ENCODE results near the gene BRME1.

The BRME1 gene

GRCh38 chr19:13839938-13840304 lies 66.0 kb downstream of the BRME1 start:
- no peak overlapping the region for H2AFZ ChIP-seq (ENCODE audit: low read depth, low read length)
- H3K9ac ChIP-seq (ENCODE audit: low read depth, low read length): no peak overlapping the region
- no peaks in the 10 kb centered on the region for H3K9me3 ChIP-seq (ENCODE audit: insufficient read depth, low read length, severe bottlenecking)
- H4K20me1 ChIP-seq (ENCODE audit: insufficient read depth, low read length): no peaks in the 10 kb centered on the region
- no peaks in the 10 kb centered on the region for H3K36me3 ChIP-seq (ENCODE audit: insufficient read depth, low read length)
- TF ChIP-seq EZH2 (IDR thresholded peaks at IDR 0.05; ENCODE audit: borderline replicate concordance, low read depth, low read length, severe bottlenecking): no peak
- TF ChIP-seq, protein P1, sequence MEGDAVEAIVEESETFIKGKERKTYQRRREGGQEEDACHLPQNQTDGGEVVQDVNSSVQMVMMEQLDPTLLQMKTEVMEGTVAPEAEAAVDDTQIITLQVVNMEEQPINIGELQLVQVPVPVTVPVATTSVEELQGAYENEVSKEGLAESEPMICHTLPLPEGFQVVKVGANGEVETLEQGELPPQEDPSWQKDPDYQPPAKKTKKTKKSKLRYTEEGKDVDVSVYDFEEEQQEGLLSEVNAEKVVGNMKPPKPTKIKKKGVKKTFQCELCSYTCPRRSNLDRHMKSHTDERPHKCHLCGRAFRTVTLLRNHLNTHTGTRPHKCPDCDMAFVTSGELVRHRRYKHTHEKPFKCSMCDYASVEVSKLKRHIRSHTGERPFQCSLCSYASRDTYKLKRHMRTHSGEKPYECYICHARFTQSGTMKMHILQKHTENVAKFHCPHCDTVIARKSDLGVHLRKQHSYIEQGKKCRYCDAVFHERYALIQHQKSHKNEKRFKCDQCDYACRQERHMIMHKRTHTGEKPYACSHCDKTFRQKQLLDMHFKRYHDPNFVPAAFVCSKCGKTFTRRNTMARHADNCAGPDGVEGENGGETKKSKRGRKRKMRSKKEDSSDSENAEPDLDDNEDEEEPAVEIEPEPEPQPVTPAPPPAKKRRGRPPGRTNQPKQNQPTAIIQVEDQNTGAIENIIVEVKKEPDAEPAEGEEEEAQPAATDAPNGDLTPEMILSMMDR (IDR thresholded peaks at IDR 0.05; ENCODE audit: borderline replicate concordance, extremely low read depth, low read length, poor library complexity, severe bottlenecking): no peak
- H3K79me2 ChIP-seq (ENCODE audit: insufficient read depth, low read length): no peaks in the 10 kb centered on the region
- H3K4me1 ChIP-seq (ENCODE audit: insufficient read depth, low read length): peaks cover 28% of the 10 kb centered on the region
- peaks cover 23% of the 10 kb centered on the region for H3K27me3 ChIP-seq (ENCODE audit: insufficient read depth, low read length, poor library complexity)
- ATAC-seq (ENCODE audit: insufficient read depth, low read depth) (no peak), DNase-seq (no peak)
- no peak overlapping the region for H3K4me2 ChIP-seq (ENCODE audit: insufficient read depth, low read length)
- H3K27ac ChIP-seq (ENCODE audit: low read length): no peak overlapping the region
- H3K4me3 ChIP-seq (ENCODE audit: low read depth in 1 of 2, low read length in 2 of 2): no peak overlapping the region

DNA sequence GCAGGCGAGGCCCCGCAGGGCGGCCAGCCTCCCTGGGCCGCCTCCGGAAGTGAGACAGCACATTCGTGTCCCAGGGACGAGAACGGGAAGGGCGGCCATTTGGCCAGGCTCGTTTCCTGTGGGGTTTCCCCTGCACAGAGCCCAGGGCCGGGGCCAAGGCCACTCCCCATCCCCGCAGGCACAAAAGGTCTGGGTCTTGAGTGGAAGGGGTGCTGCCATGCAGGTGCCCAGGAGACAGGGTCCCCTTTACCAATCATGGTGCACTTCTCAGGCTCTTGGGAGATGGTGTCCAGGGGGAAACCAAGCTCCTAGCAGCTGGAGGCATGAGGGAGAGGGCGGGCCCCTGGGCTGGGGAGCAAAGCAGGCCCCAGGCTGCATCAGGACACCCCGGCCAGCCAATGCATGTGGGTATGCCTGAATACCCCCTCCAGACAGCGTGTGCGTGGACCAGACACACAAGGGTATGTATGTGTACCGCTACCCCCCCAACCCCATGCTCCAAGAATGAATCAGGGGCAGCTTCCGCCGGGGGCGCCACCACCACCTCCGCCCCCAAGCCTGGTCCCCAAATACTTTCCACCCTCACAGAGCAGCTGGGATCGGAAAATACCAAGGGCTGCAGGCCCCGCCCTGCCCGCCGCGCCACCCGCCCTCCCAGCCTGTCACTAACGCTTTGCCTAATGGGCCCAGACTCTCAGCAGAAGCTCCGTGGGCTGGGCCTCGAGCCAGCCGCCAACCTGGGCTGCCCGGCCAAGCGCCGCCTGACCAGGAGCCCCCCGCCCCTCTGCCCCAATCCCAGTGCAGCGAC lies 66.6 kb downstream of the BRME1 start:
- Histone ChIP-seq H3K9me3 (ENCODE audit: insufficient read depth, low read length, severe bottlenecking) (no peaks in the 10 kb centered on the region), H3K79me2 (ENCODE audit: insufficient read depth, low read length) (no peaks in the 10 kb centered on the region), H3K27me3 (ENCODE audit: insufficient read depth, low read length, poor library complexity) (peaks cover 23% of the 10 kb centered on the region), H4K20me1 (ENCODE audit: insufficient read depth, low read length) (no peaks in the 10 kb centered on the region), H3K9ac (ENCODE audit: low read depth, low read length) (no peak overlapping the region), H3K4me3 (ENCODE audit: low read depth in 1 of 2, low read length in 2 of 2) (no peak overlapping the region), H3K4me1 (ENCODE audit: insufficient read depth, low read length) (peaks cover 30% of the 10 kb centered on the region), H3K36me3 (ENCODE audit: insufficient read depth, low read length) (no peaks in the 10 kb centered on the region), H3K27ac (ENCODE audit: low read length) (no peak overlapping the region), H3K4me2 (ENCODE audit: insufficient read depth, low read length) (no peak overlapping the region), H2AFZ (ENCODE audit: low read depth, low read length) (no peak overlapping the region)
- DNase-seq (no peak), ATAC-seq (ENCODE audit: insufficient read depth, low read depth) (no peak)
- TF ChIP-seq EZH2 (IDR thresholded peaks at IDR 0.05; ENCODE audit: borderline replicate concordance, low read depth, low read length, severe bottlenecking): no peak
- TF ChIP-seq, protein P1 (IDR thresholded peaks at IDR 0.05; ENCODE audit: borderline replicate concordance, extremely low read depth, low read length, poor library complexity, severe bottlenecking): no peak

GRCh38 chr19:13838435-13839129 lies 67.3 kb downstream of the BRME1 start:
- no peak overlapping the region for H3K27ac ChIP-seq (ENCODE audit: low read length)
- no peaks in the 10 kb centered on the region for H3K36me3 ChIP-seq (ENCODE audit: insufficient read depth, low read length)
- no peak for TF ChIP-seq EZH2 (IDR thresholded peaks at IDR 0.05; ENCODE audit: borderline replicate concordance, low read depth, low read length, severe bottlenecking)
- TF ChIP-seq, protein P1 (IDR thresholded peaks at IDR 0.05; ENCODE audit: borderline replicate concordance, extremely low read depth, low read length, poor library complexity, severe bottlenecking): no peak
- no peak overlapping the region for H3K4me2 ChIP-seq (ENCODE audit: insufficient read depth, low read length)
- H3K27me3 ChIP-seq (ENCODE audit: insufficient read depth, low read length, poor library complexity): peaks cover 23% of the 10 kb centered on the region
- H4K20me1 ChIP-seq (ENCODE audit: insufficient read depth, low read length): no peaks in the 10 kb centered on the region
- H3K9me3 ChIP-seq (ENCODE audit: insufficient read depth, low read length, severe bottlenecking): no peaks in the 10 kb centered on the region
- H3K79me2 ChIP-seq (ENCODE audit: insufficient read depth, low read length): no peaks in the 10 kb centered on the region
- peaks cover 37% of the 10 kb centered on the region for H3K4me1 ChIP-seq (ENCODE audit: insufficient read depth, low read length)
- H3K4me3 ChIP-seq (ENCODE audit: low read depth in 1 of 2, low read length in 2 of 2): no peak overlapping the region
- H2AFZ ChIP-seq (ENCODE audit: low read depth, low read length): no peak overlapping the region
- ATAC-seq (ENCODE audit: insufficient read depth, low read depth) (no peak), DNase-seq (no peak)
- no peak overlapping the region; the same call in 1 of the 2 replicates for H3K9ac ChIP-seq (ENCODE audit: low read depth, low read length)
